Heart left ventricle (tissue), 16 donors: Measurements from ENCODE around the gene ISOC1. TPM values are rescaled to one million over a fixed set of nuclear protein-coding genes. Genes with fewer than 3 reads are reported as not detected.

Source experiments
- ATAC-seq, 4 donors: fragments of 200-7000 bp; cut with Tn5 transposase; one replicate each; pipeline ENCODE4 v1.9.1; 2020 to 2022; ENCODE audit warnings: moderate library complexity in 4 of 4, mild to moderate bottlenecking in 3 of 4, moderate number of reproducible peaks in 1 of 4
- DNase-seq, 5 donors: peaks; one replicate each; pipeline ENCODE4 v3.0.0-alpha.2; 2020
- H3K27ac ChIP-seq, 12 donors: fragments of 200-600 bp; sonication (generic) in 4 of 12; one replicate each; pipeline versions ENCODE4 v1.5.0 to v1.8.0; 2016 to 2022; ENCODE audit warnings: mild to moderate bottlenecking in 2 of 12
- H3K27me3 ChIP-seq, 9 donors: fragments of 200-600 bp; sonication (generic) in 2 of 9; one replicate each; pipeline versions ENCODE4 v1.5.1 to v1.8.0; 2016 to 2022; ENCODE audit warnings: mild to moderate bottlenecking in 3 of 9
- H3K36me3 ChIP-seq, 9 donors: fragments of 200-600 bp; sonication (generic) in 2 of 9; one replicate each; pipeline versions ENCODE4 v1.5.0 to v1.8.0; 2018 to 2022; ENCODE audit warnings: mild to moderate bottlenecking in 2 of 9
- H3K4me1 ChIP-seq, 12 donors: fragments of 200-600 bp; sonication (generic) in 4 of 12; one replicate each; pipeline versions ENCODE4 v1.5.0 to v1.8.0; 2016 to 2022; ENCODE audit warnings: mild to moderate bottlenecking in 3 of 12
- H3K4me3 ChIP-seq, 12 donors: fragments of 200-600 bp; sonication (generic) in 4 of 12; one replicate each; pipeline versions ENCODE4 v1.5.0 to v1.8.0; 2017 to 2022; ENCODE audit warnings: mild to moderate bottlenecking in 9 of 12, moderate library complexity in 4 of 12
- H3K9me3 ChIP-seq, 12 donors: fragments of 200-600 bp; sonication (generic) in 4 of 12; one replicate each; pipeline versions ENCODE4 v1.5.0 to v1.8.0; 2016 to 2022; ENCODE audit warnings: mild to moderate bottlenecking in 1 of 12
- CTCF ChIP-seq, 12 donors: fragments of 200-600 bp; sonication (generic) in 4 of 12; IDR thresholded peaks; one replicate each; pipeline versions ENCODE4 v1.5.0 to v1.8.0; 2018 to 2022; ENCODE audit warnings: antibody characterized with exemption in 12 of 12, mild to moderate bottlenecking in 5 of 12
- POLR2A ChIP-seq, 2 donors: fragments of 450-650 bp; IDR thresholded peaks; one replicate each; pipeline ENCODE4 v1.6.1; 2017; ENCODE audit warnings: antibody characterized with exemption in 2 of 2, mild to moderate bottlenecking in 2 of 2, moderate library complexity in 2 of 2
- WGBS, 4 donors: extraction: QIAGEN DNeasy Blood & Tissue Kit in 2 of 4; methylation state at CpG; one replicate each; pipeline versions ENCODE4 v1.1.5 to v1.1.7; 2013 to 2018; 5-methylcytosine and 5-hydroxymethylcytosine counted together
- intact Hi-C, 10 donors: fragments of 100-400 bp; cut with DNase I; formaldehyde crosslinking; loops; one replicate each; pipeline versions ENCODE4 v1.11.1 to v1.14.2; 2022
- polyA plus RNA-seq, 2 donors: library from polyadenylated mRNA; stranded (reverse); fragments of 200-250 nt; gene quantifications; one replicate each; pipeline ENCODE4 v1.2.3, GENCODE V29; 2013
- total RNA-seq, 9 donors: library from RNA; depleted of rRNA in 2 of 9; stranded (reverse); fragments of >200 nt in 2 of 9; fragmentation: NEBNext Ultra II Directional in 3 of 9; extraction: Animal tissue kit (Norgen Biotek cat#: 25700) in 3 of 9; gene quantifications; one replicate each; pipeline versions ENCODE4 v1.1.0 to v1.2.4, GENCODE V29; 2016 to 2023
- donor health status: ischemic (EF 13 %, LVEDD 7.1; RV severe dilation, severe dysfunction).
- donor health status: healthy with polysubstance abuse.
- donor health status: DM: no; HTN: yes; CAD: no.
- donor health status: DM: no; HTN: no; CAD: no.
- donor health status: ischemic (EF 25% LVEDD 6.9; RV normal size, moderate dysfunction).
- donor health status: ischemic (EF 25% LVEDD 5.7; RV mildly dilated, moderate dysfunction).
- donor health status: healthy.
- donor health status: DM: yes; HTN: yes; CAD: no.
- donor health status: ischemic (EF 35%, LVEDD 5.7; RV mildly dilated, moderate dysfunction).
- donor health status: nonischemic (EF 11% LVEDD 7.7; RV severe dilation, severe dysfunction).
- donor health status: DM: yes; HTN: yes; CAD: no.
- donor health status: PGD.
- donor health status: ischemic (EF 29% LVEDD 5.4; RV normal size, mild dysfunction).
- donor health status: nonischemic (EF 23%, LVEDD 6.1; RV moderate dilation, normal function).

The ISOC1 gene
- total and polyA plus RNA-seq, 11 donors, result 42.3 to 98.6 (median 72.7) TPM

GRCh38 chr5:129061849-129062248 is 32.7 kb upstream of the ISOC1 start:
- intact Hi-C loops, result no loop called here
- peaks cover 0 to 9% (median 2%) of the 10 kb centered on the region in 12 donors for H3K9me3 ChIP-seq
- 82 to 86% (median 85%) methylated on average over 2 of the region's 2 CpGs for WGBS, 4 donors

GRCh38 chr5:129063483-129064113 is 31.0 kb upstream of the ISOC1 start:
- TF ChIP-seq POLR2A (IDR thresholded peaks at IDR 0.05) (no peak), CTCF (IDR thresholded peaks at IDR 0.05) (no peak)
- peak; percentile 71 to 83 (median 76) for ATAC-seq
- H3K36me3 ChIP-seq, result no peaks in the 10 kb centered on the region
- H3K9me3 ChIP-seq, result no peaks in the 10 kb centered on the region
- WGBS, 4 donors, result 13 to 24% (median 17%) methylated on average over 1 of the region's 1 CpG
- H3K27ac ChIP-seq, result no peak overlapping the region
- DNase-seq, result peak in 1 of 5 donors; percentile 11
- no peaks in the 10 kb centered on the region for H3K27me3 ChIP-seq
- no peak overlapping the region for H3K4me3 ChIP-seq
- intact Hi-C loops, result no loop called here
- peaks cover 0 to 12% (median 4%) of the 10 kb centered on the region in 12 donors for H3K4me1 ChIP-seq

More at GRCh38 chr5:129061849-129062248, 32.7 kb upstream of the ISOC1 start:
- TF ChIP-seq POLR2A (IDR thresholded peaks at IDR 0.05), result no peak
- no peak for TF ChIP-seq CTCF (IDR thresholded peaks at IDR 0.05)
- DNase-seq (no peak), ATAC-seq (no peak)
- Histone ChIP-seq H3K27ac (no peak overlapping the region), H3K4me1 (peaks cover 0 to 12% (median 4%) of the 10 kb centered on the region in 12 donors), H3K27me3 (no peaks in the 10 kb centered on the region), H3K4me3 (no peak overlapping the region), H3K36me3 (no peaks in the 10 kb centered on the region)

GRCh38 chr5:129065721-129066120 is 28.8 kb upstream of the ISOC1 start:
- WGBS, 4 donors, result 91 to 96% (median 94%) methylated on average over 2 of the region's 2 CpGs
- Histone ChIP-seq H3K4me3 (no peak overlapping the region), H3K4me1 (peaks cover 0 to 12% (median 4%) of the 10 kb centered on the region in 12 donors), H3K27ac (no peak overlapping the region), H3K27me3 (no peaks in the 10 kb centered on the region), H3K9me3 (no peaks in the 10 kb centered on the region), H3K36me3 (no peaks in the 10 kb centered on the region)
- TF ChIP-seq POLR2A (IDR thresholded peaks at IDR 0.05), result no peak
- no peak for TF ChIP-seq CTCF (IDR thresholded peaks at IDR 0.05)
- no peak for DNase-seq
- ATAC-seq, result no peak
- intact Hi-C loops, result no loop called here

GRCh38 chr5:129067745-129068144 is 26.8 kb upstream of the ISOC1 start:
- intact Hi-C loops, result no loop called here

More at GRCh38 chr5:129067745-129068144, 26.8 kb upstream of the ISOC1 start:
- H3K9me3 ChIP-seq, result no peaks in the 10 kb centered on the region
- TF ChIP-seq CTCF (IDR thresholded peaks at IDR 0.05), result no peak
- peaks cover 0 to 12% (median 4%) of the 10 kb centered on the region in 12 donors for H3K4me1 ChIP-seq
- ATAC-seq (no peak), DNase-seq (no peak)
- H3K27me3 ChIP-seq, result no peaks in the 10 kb centered on the region
- no peaks in the 10 kb centered on the region for H3K36me3 ChIP-seq
- no peak overlapping the region for H3K27ac ChIP-seq
- no peak overlapping the region for H3K4me3 ChIP-seq
